GM12872 (cell line): Measurements from ENCODE around the gene MAP1S.

Experiments
- CTCF ChIP-seq: IDR thresholded peaks from 3 replicates; pipeline ENCODE4 v1.5.1; 2011; ENCODE audit warnings: low read depth, mild to moderate bottlenecking, low read length, moderate library complexity; ENCODE audit not compliant: insufficient read depth

Gene MAP1S

GRCh38 chr19:17780781-17781180 is 61.5 kb downstream of the MAP1S start:
- no peak for TF ChIP-seq CTCF
